AG10803 (cell line): Measurements from ENCODE around the gene FAM53A.

Experiments
- DNase-seq: peaks from one replicate; pipeline ENCODE4 v3.0.0; 2010; ENCODE audit warnings: low read depth
- H3K4me3 ChIP-seq: 2 replicates; pipeline ENCODE4 v1.5.1; 2011; ENCODE audit warnings: mild to moderate bottlenecking, low read length, control low read depth
- TF ChIP-seq, protein P1 (sequence below): conservative IDR thresholded peaks from 2 replicates; pipeline ENCODE4 v1.5.1; 2011; ENCODE audit warnings: mild to moderate bottlenecking, low read length, control low read depth, inconsistent platforms

The FAM53A gene

DNA sequence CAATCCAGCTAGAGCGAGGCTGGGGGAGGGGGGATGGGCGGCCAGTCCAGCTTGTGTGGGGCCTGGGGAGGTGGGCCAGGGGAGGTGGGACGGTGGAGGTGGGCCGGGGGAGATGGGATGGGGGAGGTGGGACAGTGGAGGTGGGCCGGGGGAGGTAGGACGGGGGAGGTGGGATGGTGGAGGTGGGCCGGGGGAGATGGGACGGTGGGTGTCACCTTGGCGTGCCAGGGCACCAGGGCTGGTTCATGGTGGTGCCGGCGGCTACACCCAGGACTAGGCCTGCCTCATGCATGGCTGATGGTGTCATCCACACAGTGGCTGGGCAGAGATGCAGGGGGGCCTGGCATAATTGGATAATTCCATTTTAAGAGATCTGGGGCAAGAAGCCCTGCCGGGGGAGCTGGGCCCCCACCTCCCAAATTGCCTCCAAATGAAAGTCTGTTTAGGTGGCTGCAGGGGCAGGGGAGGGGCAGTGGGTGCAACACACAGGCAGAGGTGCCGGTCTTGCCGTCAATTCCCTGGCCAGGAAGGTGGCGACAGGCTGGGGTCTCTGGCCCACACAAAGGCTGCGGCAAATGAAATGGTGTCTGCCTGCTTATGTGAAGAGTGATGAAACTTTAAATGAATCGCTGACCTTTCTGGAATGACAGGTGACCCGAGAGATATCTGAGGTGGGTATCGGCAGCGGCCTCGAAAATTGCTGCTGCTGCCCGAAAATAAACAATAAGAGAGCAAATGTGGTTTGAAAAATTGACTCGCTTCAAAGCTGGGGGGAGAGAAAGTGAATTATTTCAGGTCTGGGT is 82.1 kb downstream of the FAM53A start:
- TF ChIP-seq, protein P1, sequence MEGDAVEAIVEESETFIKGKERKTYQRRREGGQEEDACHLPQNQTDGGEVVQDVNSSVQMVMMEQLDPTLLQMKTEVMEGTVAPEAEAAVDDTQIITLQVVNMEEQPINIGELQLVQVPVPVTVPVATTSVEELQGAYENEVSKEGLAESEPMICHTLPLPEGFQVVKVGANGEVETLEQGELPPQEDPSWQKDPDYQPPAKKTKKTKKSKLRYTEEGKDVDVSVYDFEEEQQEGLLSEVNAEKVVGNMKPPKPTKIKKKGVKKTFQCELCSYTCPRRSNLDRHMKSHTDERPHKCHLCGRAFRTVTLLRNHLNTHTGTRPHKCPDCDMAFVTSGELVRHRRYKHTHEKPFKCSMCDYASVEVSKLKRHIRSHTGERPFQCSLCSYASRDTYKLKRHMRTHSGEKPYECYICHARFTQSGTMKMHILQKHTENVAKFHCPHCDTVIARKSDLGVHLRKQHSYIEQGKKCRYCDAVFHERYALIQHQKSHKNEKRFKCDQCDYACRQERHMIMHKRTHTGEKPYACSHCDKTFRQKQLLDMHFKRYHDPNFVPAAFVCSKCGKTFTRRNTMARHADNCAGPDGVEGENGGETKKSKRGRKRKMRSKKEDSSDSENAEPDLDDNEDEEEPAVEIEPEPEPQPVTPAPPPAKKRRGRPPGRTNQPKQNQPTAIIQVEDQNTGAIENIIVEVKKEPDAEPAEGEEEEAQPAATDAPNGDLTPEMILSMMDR, result no peak
- no peak for DNase-seq
- no peak overlapping the region for H3K4me3 ChIP-seq

DNA sequence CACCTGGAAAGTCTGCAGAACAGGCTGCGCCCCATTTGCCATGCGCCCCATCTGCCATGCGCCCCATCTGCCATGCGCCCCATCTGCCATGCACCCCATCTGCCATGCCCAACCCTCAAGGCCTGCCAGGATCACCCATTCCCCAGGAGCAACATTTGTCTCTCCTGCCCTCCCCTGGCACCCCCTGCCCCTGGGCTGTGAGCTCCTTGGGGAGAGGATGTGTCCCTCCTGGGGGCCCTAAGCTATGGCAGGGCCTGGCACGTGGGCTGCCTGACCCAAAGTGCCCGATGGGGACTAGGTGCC is 82.6 kb downstream of the FAM53A start:
- TF ChIP-seq, protein P1, result no peak
- H3K4me3 ChIP-seq, result no peak overlapping the region
- no peak for DNase-seq

DNA sequence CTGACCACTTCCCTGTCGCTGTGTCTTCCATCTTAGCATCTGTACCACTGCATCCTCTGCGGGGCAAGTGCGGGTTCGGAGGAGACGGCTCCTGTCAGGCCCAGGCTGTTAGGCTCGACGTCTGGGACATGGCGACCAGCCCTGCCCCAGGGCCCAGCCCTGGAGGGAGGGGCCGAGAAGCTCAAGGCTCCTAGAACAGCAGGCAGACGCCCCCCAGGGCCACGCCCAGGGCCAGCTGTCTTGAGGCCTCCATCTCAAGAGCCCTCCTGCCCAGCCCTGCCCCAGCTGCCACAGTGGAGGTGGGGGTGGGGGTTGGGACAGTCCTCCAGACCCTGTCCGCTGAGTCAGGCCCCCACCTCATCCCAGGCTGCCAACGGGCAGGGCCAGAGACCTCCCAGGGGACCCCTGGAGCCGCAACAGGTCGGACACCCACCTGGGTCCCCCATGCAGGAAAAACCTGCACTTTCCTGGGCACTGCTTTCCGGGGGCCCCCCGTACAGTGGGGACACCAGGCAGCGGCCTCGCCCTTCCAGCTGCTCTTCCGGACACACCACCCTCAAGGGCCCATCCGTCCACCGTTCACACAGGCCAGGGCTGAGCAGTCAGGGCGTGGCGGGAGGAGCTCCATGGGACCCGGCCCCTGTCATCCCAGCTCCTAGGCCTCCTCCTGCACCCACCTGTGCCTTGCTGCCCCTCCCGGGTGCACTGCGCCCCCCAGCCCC is 83.1 kb downstream of the FAM53A start:
- TF ChIP-seq, protein P1, result no peak
- H3K4me3 ChIP-seq, result no peak overlapping the region
- no peak for DNase-seq

DNA sequence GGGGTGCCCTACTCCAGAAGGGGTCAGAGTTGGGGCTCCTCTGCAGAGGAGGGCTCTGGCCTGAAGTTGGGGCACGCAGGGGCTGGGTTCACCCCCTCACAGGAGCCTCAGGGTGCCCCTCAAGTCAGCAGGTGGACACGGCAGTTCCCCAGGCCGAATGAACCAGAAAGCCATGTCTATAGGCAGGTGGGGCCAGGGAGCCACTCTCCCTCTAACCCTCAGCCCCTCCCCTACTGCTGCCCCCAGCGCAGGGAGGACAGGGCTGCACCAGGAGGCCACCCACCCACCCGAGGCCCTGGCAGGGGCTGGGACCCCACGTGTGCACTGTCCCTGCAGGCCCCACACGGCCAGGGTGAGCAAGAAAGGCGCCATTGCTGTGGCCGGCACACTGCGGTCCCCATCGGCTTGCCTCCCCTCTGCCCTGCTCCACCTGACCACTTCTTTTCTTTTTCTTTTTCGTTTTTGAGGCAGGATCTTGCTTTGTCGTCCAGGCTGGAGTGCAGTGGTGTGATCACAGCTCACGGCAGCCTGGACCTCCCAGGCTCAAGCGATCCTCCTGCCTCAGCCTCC is 83.8 kb downstream of the FAM53A start:
- DNase-seq, result no peak
- TF ChIP-seq, protein P1, result no peak
- no peak overlapping the region for H3K4me3 ChIP-seq

DNA sequence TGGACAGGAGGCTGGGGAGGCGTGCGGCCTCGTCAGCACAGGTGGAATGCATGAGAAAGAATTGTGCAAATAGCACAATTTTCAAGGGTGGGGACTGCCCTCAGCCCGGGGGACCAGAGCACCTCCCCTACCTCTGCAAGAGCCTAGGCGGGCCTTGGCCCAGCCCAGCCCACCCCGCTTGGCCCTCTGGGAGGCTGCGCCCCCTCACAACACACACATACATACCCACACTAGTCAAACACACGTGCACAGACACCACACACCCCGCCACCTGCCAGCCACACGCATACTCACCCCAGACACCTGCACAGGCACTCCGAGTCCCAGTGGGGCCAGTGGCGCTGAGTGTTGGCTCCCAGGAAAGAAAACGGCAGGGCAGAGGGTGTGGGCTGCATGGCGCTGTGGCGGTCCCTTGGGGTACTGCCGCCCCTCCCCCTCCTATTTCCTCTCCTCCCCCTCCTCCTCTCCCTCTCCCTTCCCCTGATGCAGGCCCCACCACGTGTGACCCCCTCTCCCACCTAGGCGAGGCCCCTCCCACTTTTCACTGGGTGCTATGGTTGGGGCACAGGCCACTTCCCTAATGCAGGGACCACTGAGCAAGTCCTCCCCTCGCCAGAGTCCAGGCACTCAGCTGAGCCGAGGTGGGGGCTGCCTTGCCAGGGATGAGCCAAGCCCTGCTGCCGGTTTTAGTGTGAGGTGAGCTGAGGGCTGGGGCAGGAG is 84.5 kb downstream of the FAM53A start:
- DNase-seq, result no peak
- H3K4me3 ChIP-seq, result no peak overlapping the region
- TF ChIP-seq, protein P1, result no peak

DNA sequence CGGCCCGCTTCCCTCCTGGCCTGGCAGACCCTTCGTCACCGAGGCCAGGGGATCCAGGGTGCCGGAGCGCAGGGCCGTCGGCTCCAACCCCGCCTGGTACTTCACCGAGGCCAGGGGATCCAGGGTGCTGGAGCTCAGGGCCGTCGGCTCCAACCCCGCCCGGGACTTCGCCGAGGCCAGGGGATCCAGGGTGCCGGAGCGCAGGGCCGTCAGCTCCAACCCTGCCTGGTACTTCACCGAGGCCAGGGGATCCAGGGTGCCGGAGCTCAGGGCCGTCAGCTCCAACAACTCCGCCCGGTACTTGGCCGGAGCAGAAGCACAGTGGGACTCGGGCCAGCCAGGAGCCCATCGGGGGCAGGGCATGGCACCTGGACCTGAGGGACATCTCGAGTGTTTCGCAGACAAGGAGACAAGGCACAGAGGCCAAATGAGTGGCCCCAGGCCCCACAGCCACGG is 85.1 kb downstream of the FAM53A start:
- TF ChIP-seq, protein P1, result no peak
- no peak for DNase-seq
- no peak overlapping the region for H3K4me3 ChIP-seq
